HG03280 (cell line): ENCODE results near the gene HLCS.
"Not testable (repeated sequence)": the region's sequence is repeated elsewhere in the genome, so short reads cannot be mapped to it uniquely, and the experiment has no call there.

Source experiments
- ATAC-seq: cut with Tn5 transposase; IDR thresholded peaks from one replicate; pipeline ENCODE4 v1.9.1; 2021; ENCODE audit warnings: mild to moderate bottlenecking, moderate library complexity; ENCODE audit not compliant: unreplicated experiment

HLCS gene

GRCh38 chr21:36959020-36959835 is 7.2 kb downstream of the HLCS start:
- ATAC-seq, result no peak

GRCh38 chr21:36955783-36956182 is 10.7 kb downstream of the HLCS start:
- ATAC-seq, result no peak

GRCh38 chr21:36952331-36952730 is 14.1 kb downstream of the HLCS start:
- not testable (repeated sequence) for ATAC-seq

- ATAC-seq, result no peak
Measured at GRCh38 chr21:36949171-36950141, 17.0 kb downstream of the HLCS start.

- ATAC-seq, result no peak
Measured at GRCh38 chr21:36948686-36949085, 17.8 kb downstream of the HLCS start.

GRCh38 chr21:36946949-36947356 is 19.5 kb downstream of the HLCS start:
- no peak for ATAC-seq

GRCh38 chr21:36945496-36946138 is 20.9 kb downstream of the HLCS start:
- no peak for ATAC-seq

- no peak for ATAC-seq
Measured at GRCh38 chr21:36936361-36937135, 29.9 kb downstream of the HLCS start.

- ATAC-seq, result no peak
Measured at GRCh38 chr21:36934864-36935420, 31.5 kb downstream of the HLCS start.

- ATAC-seq, result no peak
Measured at GRCh38 chr21:36932161-36932816, 34.2 kb downstream of the HLCS start.

- ATAC-seq, result no peak
Measured at GRCh38 chr21:36929622-36930021, 36.8 kb downstream of the HLCS start.

- no peak for ATAC-seq
Measured at GRCh38 chr21:36928960-36929359, 37.5 kb downstream of the HLCS start.

GRCh38 chr21:36927719-36928117 is 38.8 kb downstream of the HLCS start:
- ATAC-seq, result no peak

GRCh38 chr21:36926989-36927718 is 39.3 kb downstream of the HLCS start:
- no peak for ATAC-seq

- no peak for ATAC-seq
Measured at GRCh38 chr21:36923270-36923669, 43.2 kb downstream of the HLCS start.

GRCh38 chr21:36922861-36923260 is 43.6 kb downstream of the HLCS start:
- ATAC-seq, result no peak

- no peak for ATAC-seq
Measured at GRCh38 chr21:36918291-36918690, 48.2 kb downstream of the HLCS start.

GRCh38 chr21:36917471-36918158 is 48.9 kb downstream of the HLCS start:
- ATAC-seq, result no peak
